GM12865 (cell line): ENCODE results near the gene RAPGEF1.

Experiments used
- DNase-seq: peaks from one replicate; pipeline ENCODE4 v3.0.0; 2010; ENCODE audit warnings: low read depth
- H3K4me3 ChIP-seq: 2 replicates; pipeline ENCODE4 v1.5.1; 2011; ENCODE audit warnings: mild to moderate bottlenecking, low read depth, low read length, control low read depth
- CTCF ChIP-seq: IDR thresholded peaks from 2 replicates; pipeline ENCODE4 v1.5.1; 2011; ENCODE audit warnings: low read length, control low read depth, low read depth, inconsistent platforms; ENCODE audit not compliant: insufficient read depth; ENCODE audit errors: missing control alignments

The RAPGEF1 gene

GRCh38 chr9:131674425-131675421 lies 65.2 kb downstream of the RAPGEF1 start:
- H3K4me3 ChIP-seq, result peak overlapping the region; percentile 93
- DNase-seq, result no peak
- no peak for TF ChIP-seq CTCF

GRCh38 chr9:131673531-131673930 lies 66.3 kb downstream of the RAPGEF1 start:
- no peak for DNase-seq
- peak overlapping the region; percentile 93 for H3K4me3 ChIP-seq
- no peak for TF ChIP-seq CTCF

GRCh38 chr9:131673068-131673467 lies 66.8 kb downstream of the RAPGEF1 start:
- no peak for DNase-seq
- TF ChIP-seq CTCF, result no peak
- peak overlapping the region; percentile 93 for H3K4me3 ChIP-seq

- no peak for DNase-seq
- no peak for TF ChIP-seq CTCF
- H3K4me3 ChIP-seq, result peak overlapping the region; percentile 93
Observed at GRCh38 chr9:131672451-131672850, 67.4 kb downstream of the RAPGEF1 start.

GRCh38 chr9:131671133-131671520 lies 68.7 kb downstream of the RAPGEF1 start:
- H3K4me3 ChIP-seq, result peak overlapping the region; percentile 93
- no peak for DNase-seq
- TF ChIP-seq CTCF, result peak; percentile 13

GRCh38 chr9:131670247-131671132 lies 69.4 kb downstream of the RAPGEF1 start:
- no peak for DNase-seq
- peak overlapping the region; percentile 93 for H3K4me3 ChIP-seq
- no peak for TF ChIP-seq CTCF
